Sigmoid colon (tissue), 4 donors: ENCODE results near the gene SYPL2.

ENCODE experiments used
- CTCF ChIP-seq, 4 experiments: fragments of 450-650 bp in 3 of 4; fragments of 200-600 bp in 1 of 4; IDR thresholded peaks; one replicate each; pipeline ENCODE4 v1.5.1; 2016 to 2019; ENCODE audit warnings: antibody characterized with exemption in 4 of 4, mild to moderate bottlenecking in 3 of 4, moderate library complexity in 2 of 4
- EP300 ChIP-seq, 4 donors: sonication (generic); formaldehyde crosslinking; IDR thresholded peaks; one replicate each; pipeline ENCODE4 v1.6.1; 2017; ENCODE audit warnings: antibody characterized with exemption in 4 of 4
- POLR2A ChIP-seq, 2 donors: fragments of 450-650 bp; IDR thresholded peaks; one replicate each; pipeline ENCODE4 v1.6.1; 2016; ENCODE audit warnings: antibody characterized with exemption in 2 of 2, mild to moderate bottlenecking in 2 of 2, moderate library complexity in 2 of 2
- POLR2AphosphoS5 ChIP-seq, 4 donors: sonication (generic); formaldehyde crosslinking; IDR thresholded peaks; one replicate each; pipeline ENCODE4 v1.6.1; 2017; ENCODE audit warnings: antibody characterized with exemption in 4 of 4

DNA sequence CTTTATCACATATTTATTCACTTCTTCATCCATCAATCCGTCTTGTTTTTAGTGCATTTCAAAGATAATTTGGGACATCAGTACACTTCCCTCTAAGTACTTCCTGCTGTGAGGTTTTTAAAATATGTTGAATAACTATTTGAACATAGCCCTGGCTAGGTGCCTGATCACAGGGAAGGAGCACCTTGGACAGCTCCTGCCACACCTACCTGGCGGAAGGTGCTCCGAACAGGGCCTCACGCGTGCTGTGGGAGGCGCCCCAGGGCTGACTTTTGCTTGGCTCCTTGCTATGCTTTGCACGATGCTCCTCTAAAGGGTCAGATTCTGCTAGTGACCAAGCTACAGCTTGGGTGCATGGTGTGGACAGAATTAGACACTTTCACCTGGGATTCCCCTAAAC, 12.5 kb downstream of the SYPL2 start:
- no peak for TF ChIP-seq CTCF (IDR thresholded peaks at IDR 0.05)
- TF ChIP-seq POLR2A (IDR thresholded peaks at IDR 0.05): no peak
- TF ChIP-seq EP300 (IDR thresholded peaks at IDR 0.05): no peak
- no peak for TF ChIP-seq POLR2AphosphoS5 (IDR thresholded peaks at IDR 0.05)
